ENCODE data around the gene STING1. TPM values are rescaled to one million over a fixed set of nuclear protein-coding genes. Genes with fewer than 3 reads are reported as not detected.

The STING1 gene
- total RNA-seq, 1 experiment from 2014 or later, result 32.2 TPM

DNA sequence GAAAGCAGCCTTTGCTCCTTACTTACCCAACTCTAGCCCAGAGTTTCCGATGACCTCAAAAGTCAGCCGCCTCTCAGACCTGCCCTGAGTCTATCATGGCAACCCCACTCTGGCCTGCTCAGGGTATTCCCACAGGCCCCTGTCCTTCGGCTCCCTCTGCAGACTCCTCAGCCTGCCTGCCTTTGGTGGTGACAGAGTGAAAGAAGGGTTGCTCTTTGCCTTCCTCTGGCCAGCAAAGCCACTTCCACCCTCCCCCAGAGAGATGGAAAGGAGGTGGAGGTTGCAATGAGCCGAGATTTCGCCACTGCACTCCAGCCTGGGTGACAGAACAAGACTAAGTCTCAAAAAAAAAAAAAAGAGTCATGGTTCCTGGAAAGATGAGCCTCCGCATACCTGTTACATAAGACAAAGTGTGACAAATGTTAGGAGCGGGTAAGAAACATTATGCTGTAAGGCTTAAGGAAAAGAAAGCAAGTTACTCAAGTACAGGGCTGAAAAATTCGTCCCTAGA, 14.1 kb downstream of the STING1 start:
- DNase-seq (ENCODE audit: low spot score), result no peak

DNA sequence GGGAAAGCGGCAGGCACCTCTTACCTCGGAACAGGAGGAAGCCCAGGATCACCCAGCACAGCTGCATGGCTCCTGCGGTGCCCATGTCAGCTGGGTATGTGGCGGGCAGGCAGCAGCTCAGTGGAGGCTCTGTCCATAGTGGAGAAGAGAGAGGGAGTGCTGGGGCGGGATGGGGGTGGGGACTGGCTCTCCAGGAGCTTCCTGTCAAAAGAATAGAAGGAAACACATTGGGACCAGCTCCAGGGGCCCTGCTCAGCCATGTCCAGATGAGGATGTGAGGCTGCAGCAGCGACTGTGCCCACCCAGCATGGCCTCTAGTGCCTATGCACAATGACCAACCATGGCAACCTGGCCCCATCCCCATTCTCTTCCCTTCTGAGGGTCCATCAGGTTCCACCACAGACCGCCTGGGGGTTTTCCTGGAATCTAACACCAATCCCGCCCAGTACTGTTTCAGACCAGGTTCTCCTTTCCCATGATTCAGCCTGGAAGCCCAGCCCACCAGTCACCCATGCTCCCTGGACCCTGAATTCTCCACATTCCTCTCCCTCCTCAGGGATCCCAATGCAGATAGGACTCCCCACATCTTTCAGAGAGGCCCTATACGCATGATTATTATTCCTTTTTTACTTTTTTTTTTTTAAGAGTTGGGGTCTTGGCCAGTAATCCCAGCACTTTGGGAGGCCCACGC, 19.8 kb downstream of the STING1 start, which contains the start of gene ECSCR:
ECSCR (minus strand) TSS at position 158 of the 691 bp plus-strand sequence; CDS start at position 85, 73 bp downstream.
- DNase-seq (ENCODE audit: low spot score), result no peak

- DNase-seq (ENCODE audit: low spot score), result peak; percentile 81
These were observed 20.9 kb downstream of the STING1 start for GRCh38 chr5:139461698-139462097.

- no peak for DNase-seq (ENCODE audit: low spot score)
These were observed 21.4 kb downstream of the STING1 start for GRCh38 chr5:139461176-139461575.

- no peak for DNase-seq (ENCODE audit: low spot score)
These were observed 22.1 kb downstream of the STING1 start for GRCh38 chr5:139460455-139460854.

DNA sequence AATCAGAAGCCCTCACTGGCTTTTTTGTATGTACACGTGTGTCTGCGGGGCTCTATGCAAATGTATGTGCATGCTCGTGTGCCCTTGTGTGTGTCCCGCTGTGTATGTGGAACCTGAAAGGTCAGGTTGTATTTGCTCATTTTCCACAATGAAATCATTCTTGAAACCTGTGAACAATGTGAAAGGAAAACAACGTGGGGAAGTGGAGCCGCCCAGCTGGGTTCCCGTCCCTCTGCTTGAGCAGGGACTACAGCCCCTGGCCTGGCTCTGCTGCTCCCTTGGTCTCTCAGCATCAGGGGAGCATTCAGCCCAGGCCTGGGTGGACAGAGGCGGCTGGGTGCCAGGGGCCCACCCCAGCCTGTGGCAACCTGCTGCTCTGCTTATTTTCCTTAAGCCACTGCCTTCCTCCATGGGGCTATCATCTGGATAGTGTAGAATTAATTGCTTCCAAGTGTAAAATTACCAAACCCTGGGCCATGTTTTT, 23.1 kb downstream of the STING1 start:
- no peak for DNase-seq (ENCODE audit: low spot score)

- DNase-seq (ENCODE audit: low spot score), result peak; percentile 87
These were observed 23.8 kb downstream of the STING1 start for GRCh38 chr5:139458580-139459407.

GRCh38 chr5:139457653-139458306, 24.8 kb downstream of the STING1 start:
- no peak for DNase-seq (ENCODE audit: low spot score)

- DNase-seq (ENCODE audit: low spot score), result no peak
These were observed 25.3 kb downstream of the STING1 start for GRCh38 chr5:139457241-139457640.

GRCh38 chr5:139456776-139457175, 25.8 kb downstream of the STING1 start:
- DNase-seq (ENCODE audit: low spot score), result no peak

- DNase-seq (ENCODE audit: low spot score), result no peak
These were observed 27.8 kb downstream of the STING1 start for GRCh38 chr5:139454568-139455290.

GRCh38 chr5:139453683-139454567, 28.6 kb downstream of the STING1 start:
- no peak for DNase-seq (ENCODE audit: low spot score)

- DNase-seq (ENCODE audit: low spot score), result no peak
These were observed 30.5 kb downstream of the STING1 start for GRCh38 chr5:139451878-139452660.

DNA sequence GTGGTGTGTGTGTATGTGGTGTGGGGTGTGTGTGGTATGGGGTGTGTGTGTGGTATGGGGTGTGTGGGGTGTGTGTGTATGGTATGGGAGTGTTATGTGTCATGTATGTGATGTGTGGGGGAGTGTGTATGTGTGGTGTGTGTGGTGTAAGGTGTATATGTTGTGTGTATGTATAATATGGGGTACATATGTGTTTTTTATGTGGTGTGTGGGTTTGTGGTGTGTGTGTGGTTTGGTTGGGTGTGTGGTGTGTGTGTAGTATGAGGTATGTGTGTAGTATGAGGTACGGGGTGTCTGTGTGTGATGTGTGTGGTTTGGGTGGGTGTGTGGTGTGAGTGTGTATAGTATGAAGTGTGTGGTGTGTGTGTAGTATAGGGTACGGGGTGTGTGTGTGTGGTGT, 31.4 kb downstream of the STING1 start:
- no peak for DNase-seq (ENCODE audit: low spot score)

DNA sequence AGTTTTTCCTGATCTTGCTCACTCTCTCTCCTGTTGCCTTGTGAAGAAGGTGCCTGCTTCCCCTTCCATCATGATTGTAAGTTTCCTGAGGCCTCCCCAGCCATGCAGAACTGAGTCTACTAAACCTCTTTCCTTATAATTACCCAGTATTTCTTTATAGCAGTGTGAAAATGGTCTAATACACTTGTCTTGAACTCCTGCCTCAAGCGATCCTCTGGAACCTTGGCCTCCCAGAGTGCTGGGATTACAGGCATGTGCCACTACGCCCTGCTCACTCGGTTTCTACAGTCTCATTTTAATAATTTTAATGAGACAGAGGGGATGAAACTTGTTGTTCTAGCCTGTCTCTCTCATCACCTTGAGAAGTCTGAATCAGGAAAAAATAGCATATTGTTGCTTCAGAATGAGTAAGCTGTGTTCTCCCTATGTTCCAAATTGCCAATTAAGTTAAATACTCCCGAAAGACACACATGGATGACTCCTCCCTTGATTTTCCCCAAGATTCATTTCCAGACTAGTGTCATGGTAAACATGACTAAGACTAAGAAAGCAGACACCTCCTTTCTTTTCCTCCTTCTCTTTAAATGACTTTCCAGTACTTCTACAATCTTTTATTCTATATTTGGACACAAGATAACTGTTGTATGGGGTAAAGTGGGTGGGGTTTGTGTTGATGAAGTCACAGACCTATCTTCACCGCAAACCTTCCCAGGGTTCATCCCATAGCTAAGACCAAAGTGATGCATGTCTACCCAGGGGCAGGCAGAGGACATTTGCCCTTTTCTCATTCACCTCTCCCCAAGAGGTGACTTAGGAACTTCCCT, 35.4 kb downstream of the STING1 start:
- peak; percentile 42 for DNase-seq (ENCODE audit: low spot score)

GRCh38 chr5:139445325-139446170, 37.0 kb downstream of the STING1 start:
- DNase-seq (ENCODE audit: low spot score), result no peak

- DNase-seq (ENCODE audit: low spot score), result peak; percentile 82
These were observed 38.6 kb downstream of the STING1 start for GRCh38 chr5:139443831-139444453.

Data from A172 (cell line).